HG03457 (cell line): Measurements from ENCODE around the gene KRTAP10-3.
"Not testable (repeated sequence)": the region's sequence is repeated elsewhere in the genome, so short reads cannot be mapped to it uniquely, and the experiment has no call there.

Experiments used
- ATAC-seq: cut with Tn5 transposase; IDR thresholded peaks from one replicate; pipeline ENCODE4 v1.9.1; 2021; ENCODE audit warnings: moderate number of reproducible peaks; ENCODE audit not compliant: unreplicated experiment

KRTAP10-3 gene

DNA sequence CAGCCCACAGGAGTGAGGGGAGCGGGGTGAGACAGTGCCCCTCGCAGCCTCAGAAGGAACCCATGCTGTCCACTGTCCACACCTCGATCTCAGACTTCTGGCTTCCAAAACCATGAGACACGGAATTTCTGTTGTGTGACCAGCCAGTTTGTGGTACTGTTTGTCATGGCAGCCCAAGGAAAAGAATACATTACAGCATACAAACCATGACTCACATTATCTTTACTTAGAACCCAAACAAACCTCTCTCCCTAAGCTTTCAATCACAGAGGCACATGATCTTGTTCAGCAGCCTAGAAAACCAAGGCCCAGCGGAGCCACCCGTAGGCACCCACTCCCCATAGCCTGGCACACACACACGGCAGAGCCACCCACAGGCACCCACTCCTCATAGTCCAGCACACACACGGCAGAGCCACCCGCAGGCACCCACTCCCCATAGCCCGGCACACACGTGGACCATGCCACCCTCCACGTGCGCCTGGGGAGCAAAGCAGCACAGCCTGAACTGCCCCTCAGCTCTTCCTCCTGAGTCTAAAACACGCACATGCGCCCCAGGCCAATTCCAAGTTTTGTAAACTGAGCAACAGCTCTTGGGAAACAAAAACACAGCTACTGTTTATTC lies 14.5 kb upstream of the KRTAP10-3 start:
- no peak for ATAC-seq

DNA sequence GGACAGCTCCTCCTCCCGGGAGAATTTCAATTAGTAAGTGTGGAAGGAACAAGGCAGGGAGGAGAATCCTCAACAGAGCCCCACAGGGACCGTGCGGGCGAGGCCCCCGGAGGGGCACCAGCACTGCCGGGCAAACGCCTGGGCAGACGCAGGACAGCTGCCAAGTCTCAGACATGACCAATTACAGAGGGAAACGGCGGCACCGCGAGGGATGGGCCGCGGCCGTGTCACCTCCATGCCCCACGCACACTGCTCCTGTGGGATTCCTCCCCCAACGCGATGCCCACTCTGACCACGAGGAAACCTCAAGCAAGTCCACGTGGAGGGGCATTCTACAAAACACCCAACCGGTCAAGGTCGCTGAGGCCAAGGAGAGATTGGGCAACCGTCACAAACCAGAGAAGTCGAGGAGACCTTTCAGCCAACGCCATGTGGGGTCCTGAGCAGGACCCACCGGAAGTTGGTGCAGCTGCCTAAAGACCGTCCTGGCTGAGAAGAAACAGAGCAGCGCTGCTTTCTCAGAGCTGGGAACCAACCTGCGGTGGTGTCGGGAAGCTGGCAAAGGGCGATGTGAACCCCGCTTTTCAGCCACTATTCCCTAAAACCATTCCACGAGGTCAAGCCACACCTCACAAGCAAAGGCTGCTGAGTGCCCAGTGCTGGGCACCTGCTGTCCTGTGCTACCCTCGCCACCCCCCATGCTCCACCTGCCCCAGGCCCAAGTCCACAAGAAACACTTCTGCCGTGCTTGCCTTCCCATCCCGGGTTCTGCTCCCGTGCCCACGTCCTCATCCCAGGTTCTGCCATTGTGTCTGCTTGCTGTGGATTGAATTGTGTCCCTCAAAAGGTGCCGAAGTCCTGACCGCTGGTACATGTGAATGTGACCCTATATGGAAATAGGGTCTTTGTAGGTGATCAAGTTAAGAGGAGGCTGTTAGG lies 13.5 kb upstream of the KRTAP10-3 start:
- ATAC-seq, result no peak

DNA sequence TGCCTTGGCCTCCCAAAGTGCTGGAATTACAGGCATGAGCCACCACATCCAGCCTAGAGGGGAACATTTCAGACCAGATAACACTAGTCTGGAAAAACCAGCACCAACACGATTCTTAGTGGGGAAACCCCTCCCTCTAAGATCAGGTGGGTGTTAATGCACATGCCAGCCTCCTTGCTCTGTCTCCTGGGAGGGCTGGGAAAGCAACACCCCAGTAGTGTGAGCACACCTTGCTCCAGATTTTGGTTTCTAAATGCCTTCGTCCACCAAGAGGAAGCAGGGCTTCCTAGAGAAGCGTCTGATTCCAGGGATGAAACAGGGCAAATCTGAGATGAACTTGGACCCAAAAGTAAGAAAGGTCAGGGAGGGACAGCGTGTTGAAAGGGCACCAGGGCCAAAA lies 12.7 kb upstream of the KRTAP10-3 start:
- no peak for ATAC-seq

DNA sequence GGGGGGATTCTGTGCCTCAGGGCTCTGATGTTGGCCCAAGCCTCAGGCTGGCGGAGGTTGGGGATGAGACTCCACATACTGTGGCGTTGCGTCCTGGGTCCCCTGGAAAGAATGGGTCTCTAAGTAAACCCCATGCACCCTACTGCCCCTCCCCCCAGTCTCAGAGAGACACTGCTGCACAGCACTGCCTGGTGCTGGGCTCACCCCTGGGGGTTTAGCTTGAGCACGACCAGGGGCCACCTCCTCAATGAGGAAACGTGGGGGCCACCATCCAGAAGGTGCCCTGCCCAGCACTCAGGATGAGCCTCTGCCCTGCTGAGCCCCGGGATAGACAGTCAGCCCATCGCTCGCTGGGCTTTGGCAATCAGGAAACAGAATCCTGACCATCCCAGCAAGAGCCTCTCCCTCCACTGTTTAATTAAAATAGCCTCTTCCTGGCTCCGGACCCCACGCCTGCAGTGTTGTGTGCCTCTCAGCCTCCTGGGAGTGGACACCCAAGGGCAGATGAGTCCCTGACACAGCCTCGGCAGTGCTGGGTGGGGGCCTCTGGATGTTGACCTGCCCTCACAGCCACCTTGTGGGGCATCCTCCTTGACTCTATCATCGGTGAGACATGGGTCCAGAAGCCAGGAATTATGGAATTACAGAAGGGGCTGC lies 11.4 kb upstream of the KRTAP10-3 start:
- ATAC-seq, result no peak

DNA sequence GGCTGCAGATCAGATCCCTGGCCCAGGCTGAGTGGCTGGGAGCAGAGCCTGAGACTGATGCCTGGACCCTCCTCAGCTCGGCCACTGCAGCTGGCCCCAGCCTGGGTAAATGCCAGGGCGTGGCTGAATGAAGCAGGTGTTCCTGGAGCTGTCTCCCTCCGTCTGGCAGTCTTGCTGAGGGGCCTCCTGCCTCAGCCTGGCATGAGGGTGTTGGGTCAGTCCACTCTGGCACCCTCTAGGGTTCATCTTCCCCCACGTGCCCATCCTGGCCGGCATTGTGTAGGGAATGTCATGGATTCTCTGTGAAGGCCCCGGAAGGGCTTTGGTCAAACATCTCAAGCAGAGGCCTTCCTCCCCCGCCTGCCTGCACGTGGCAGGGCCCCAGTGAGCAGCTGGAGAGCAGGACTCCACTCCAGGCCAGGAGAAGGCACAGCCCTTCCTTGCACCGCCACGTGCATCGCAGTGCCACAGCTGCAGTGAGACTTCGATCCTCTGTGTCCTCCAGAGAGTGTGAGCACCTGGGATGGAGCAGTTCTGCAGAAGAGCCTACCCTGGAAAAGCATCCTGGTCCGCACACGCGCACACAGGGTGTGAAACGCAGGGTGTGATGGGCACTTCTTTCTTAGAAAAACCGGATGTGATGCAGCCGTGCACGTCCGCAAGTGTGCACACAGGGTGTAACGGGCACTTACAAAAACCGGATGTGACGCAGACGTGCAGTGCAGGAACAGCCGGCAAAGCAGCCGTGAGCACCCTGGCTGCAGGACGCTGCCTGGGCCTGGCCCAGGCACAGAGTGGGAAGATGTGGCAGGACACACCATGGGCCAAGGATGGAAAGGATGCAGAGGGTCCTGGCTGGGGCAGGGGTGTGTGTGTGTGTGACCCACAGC lies 10.3 kb upstream of the KRTAP10-3 start:
- ATAC-seq, result no peak

DNA sequence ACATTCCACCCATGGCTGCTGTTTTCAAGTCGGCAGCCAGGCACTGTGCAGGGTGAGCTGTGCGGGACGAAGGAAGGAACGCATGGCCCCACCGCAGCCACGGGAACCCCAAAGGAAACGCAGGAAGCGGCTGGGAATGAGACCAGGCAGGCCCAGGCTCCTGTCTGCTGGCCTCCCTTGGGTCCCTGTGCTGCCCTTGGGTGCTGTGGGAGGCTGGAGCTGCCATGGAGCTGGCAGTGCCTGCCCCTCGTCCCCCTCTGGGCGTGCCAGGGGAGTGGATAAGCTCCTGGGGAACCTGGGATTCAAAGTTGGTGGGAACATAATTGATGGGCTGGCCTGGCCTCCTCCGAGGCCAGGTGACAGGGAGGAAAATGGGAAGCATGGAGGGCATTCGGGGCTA lies 9.7 kb upstream of the KRTAP10-3 start:
- ATAC-seq, result no peak

DNA sequence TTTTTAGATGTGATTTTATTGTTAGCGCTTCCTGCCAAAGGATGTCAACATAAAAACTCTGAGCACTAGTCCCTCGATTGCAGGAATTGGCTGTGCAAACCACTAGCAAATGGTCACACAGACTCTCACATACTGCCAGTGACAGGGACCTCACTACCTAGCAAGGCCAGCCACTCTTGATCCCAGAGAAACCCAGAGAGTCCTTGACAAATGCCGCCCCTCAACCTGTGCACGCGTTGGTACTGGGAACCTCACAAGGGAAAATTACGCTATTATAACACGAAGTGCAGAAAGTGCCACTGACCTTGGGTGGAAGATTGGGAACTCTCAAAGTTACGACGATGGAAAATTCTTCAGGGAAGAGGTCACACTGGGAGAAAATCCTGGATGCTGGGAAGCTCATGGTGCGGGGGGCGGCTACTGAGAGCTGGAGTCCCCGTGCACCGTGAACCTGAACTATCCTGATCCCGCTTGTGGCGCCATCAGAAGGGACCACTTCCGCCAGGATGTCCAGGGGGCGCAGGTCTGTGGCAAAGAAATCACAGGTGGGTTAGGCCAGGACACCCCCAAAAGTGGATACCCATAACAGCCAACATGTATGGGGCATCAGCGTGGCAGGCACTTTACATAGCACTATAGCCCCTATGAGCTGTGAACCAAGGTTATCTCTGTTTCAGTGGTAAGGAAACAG lies 9.0 kb upstream of the KRTAP10-3 start:
- no peak for ATAC-seq

DNA sequence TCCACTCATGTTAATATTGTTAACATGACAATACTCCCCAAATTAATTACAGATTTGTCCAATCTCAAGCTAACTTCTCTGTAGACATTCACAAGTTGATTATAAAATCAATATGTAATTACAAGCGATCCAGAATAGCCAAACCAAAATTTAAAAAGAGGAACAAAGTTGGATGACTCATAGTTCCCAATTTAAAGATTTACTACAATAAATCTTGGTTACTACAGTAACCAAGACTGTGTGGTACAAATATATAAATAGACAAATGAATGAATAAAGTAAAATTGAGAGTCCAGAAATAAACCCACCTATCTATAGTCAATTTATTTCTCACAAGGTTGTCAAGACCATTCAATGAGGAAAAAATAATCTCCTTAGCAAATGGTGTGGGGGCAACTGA lies 7.8 kb upstream of the KRTAP10-3 start:
- no peak for ATAC-seq

DNA sequence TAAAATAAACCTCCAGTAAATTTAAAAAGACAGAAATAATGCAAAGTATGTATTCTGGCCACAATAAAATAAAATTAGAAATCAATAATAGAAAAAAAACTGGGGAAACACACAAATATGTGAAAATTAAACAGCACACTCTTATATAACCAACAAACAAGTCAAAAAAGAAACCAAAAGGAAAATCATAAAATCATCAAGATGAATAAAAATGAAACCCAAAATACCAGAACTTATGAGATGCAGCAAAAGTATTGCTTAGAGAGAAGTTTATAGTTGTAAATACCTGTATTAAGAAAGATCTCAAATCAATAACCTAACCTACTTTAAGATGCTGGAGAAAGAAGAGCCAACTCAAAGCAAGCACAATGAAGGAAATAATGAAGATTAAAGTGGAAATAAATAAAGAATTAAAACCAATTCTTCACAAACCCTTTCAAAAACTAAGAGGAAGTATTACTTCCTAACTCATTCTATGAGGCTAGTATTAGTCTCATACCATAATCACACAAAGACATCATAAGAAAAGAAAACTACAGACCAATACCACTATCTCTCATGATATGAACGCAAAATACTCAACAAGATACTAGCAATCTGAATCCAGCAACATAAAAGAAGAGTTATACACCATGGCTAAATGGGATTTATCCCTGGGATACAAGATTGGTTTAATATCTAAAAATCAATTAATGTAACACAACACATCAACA lies 6.4 kb upstream of the KRTAP10-3 start:
- ATAC-seq, result no peak

DNA sequence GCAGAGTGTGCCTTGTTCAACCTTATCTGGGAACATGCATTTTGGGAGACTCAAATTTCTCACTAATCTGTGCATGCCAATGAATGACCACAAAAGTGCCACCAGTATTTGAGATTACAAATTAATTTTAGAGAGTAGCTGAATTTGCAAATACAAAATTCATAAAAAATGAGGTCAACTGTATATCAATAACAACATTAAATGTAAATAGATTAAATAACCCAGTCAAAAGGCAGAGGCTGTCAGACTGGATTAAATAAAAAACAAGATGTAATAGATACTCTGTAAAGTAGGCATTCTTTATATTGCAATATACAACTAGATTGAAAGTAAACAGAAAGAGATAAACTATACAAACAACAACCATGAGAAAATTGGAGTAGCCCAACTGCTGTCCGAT lies 5.5 kb upstream of the KRTAP10-3 start:
- no peak for ATAC-seq

DNA sequence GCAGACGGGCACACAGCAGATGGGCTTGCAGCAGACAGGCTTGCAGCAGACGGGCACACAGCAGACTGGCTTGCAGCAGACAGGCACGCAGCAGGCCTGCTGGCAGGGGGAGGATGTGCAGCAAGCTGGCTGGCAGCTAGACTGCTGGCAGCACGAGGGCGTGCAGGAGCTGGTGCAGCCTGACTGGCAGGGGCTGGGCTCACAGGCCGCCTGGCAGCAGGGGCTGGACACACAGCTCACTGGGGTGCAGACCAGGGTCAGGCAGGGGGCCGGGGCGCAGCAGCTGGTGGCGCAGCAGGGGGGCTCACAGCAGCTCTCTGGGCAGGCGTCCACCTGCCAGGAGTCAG lies 293 bp downstream of the KRTAP10-3 start:
- ATAC-seq, result not testable (repeated sequence)

DNA sequence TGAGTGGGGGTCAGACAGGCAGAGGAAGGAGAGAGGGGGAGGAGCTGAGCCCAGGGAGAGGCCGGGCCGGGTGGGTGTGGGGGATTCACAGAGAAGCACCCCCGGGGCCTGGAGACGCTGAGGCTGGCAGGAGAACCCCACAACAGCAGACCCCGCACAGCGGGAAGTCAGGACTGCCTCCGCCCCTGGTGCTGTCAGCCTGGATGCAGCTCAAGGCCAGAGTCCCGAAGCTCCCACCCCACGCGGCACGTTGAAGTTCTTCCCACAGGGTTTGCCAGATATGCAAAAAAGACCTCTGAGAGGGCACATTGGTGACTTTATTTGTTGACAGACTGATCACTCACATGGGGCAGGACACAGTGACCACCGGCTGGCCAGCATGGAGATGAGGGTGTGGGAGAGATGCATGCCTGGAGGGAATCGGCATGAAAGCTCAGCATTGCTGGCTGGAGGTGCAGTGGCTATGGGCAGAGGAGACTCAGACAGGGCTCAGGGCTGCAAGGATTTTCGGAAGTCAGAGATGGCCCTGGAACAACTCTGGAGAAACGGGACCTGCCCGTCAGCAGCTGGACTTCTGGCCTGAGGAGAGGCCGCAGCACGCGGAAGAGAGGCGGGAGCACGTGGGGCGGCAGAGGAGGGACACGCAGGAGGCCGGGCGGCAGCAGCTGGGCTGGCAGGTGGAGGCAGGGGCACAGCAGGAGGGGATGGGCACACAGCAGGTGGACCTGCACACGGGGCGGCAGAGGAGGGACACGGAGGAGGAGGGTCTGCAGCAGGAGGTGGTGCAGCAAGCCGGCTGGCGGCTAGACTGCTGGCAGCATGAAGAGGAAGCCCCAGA lies 885 bp downstream of the KRTAP10-3 start:
- ATAC-seq, result no peak

DNA sequence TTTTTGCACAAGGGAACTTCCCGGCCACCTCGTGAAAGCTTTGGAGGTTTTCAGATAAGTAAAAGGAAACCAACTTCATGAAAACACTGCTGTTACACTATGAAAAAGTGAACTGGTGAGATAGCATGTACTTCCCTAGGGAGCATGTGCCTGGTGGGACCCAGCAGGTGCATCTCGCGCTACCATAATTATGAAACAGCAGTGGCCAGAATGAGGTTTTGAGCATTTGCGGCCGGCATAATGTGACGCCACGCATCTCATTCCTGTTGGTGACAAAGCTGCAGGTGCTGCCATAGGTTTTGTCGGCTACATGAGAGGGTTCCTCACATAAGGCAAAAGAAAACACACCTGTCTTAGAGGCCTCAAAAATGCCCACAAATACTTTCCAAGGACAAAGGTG lies 1.7 kb downstream of the KRTAP10-3 start:
- ATAC-seq, result no peak

DNA sequence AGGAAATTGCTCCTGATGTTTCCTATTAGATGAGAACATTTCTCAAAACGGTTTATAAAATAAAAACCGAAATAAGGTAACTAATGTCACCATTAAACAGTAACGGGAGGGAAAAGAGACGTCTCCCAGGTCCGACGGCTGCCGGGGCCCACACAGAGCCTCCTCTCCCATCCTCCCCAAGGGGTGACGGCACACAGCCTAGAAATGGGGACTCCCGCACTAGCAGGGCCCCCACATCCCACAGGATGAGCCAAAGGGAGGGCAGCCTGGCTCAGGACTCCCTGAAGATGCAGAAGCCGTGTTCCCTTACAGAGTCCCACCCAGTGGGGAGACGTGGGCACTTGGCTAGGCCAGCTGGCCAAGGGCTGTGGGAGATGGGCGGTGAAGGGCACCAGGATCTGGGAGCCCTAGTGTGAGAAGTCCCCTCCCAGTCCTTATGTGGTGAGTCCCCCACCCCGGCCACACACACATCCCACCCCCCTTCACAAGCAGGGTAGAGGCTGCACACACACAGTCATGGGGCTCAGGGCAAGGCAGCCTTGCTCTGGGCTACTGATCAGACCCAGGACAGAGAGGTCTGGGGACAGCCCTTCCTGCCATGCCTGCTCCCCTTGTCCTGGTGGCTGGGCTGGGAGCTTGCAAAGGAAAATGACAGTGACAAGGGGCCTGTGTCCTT lies 3.3 kb downstream of the KRTAP10-3 start:
- ATAC-seq, result no peak

DNA sequence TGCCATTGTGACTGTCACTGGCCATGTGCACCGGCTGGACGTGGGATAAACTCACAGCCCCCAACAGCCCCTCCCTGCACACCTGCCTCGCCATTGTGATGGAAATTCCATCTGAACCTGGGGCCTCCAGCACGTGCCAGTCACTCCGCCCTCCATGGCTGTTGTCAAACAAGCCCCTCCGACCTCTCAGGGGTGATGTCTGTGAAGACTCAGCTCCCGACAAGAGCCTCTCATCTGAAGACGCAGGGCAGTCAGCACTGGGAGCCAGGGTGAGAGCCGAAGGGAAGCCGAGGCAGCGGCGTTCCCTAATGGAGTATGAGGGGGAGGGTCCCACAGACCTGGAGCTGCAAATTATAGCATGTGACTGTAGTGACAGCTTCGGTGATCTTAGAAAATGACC lies 5.9 kb downstream of the KRTAP10-3 start:
- no peak for ATAC-seq

DNA sequence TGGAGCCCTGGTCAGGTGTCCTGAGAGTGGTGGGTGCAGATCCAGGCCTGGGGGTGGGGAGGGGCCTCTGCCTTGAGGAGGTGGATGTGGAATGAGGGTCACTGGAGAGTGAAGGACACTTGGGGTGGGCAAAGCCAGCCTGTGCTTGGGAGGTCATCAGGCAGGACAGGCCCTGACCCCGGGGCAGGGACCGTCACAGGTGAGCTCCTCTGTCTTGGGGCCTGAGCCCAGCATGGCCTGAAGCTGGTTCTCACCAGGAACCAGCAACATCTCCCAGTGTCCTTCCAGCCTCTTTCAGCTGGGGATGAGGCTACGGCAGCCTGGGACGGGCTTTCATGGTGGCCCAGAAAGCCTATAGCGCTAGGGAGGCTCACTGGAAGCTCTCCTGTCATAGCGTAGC lies 6.5 kb downstream of the KRTAP10-3 start:
- ATAC-seq, result no peak

DNA sequence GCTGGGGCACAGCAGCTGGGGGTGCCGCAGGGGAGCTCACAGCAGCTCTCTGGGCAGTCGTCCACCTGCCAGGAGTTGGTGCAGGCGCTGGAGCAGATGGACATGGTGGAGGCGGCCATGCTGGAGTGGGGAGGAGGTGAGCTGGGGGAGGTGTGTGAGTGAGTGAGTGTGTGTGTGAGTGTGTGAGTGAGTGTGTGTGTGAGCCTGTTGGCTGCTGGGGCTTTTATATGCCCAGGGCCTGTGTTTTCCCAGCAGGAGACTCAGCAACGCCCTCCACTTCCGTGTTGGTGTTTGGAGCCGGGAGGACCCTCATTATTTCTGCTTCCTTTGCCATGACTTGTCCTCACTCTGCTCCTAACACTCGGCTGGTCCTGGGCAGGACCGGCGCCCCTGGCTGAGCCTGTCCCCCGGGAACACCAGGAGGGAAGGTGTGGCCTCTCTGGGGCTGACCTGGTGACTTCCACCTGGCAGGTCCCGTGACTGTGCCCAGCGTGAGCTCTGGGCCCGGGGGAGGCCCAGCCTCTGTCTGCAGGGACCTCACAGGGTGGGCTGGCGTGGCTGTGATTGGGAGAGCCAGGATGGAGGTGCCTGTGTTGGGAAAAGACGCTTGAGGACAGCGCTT lies 7.1 kb downstream of the KRTAP10-3 start, which contains the start of gene KRTAP10-2:
Gene KRTAP10-2, minus strand, starts transcription at position 166 of the 622 bp plus-strand sequence. Its CDS starts 47 bp downstream, at position 119.
- ATAC-seq, result no peak

DNA sequence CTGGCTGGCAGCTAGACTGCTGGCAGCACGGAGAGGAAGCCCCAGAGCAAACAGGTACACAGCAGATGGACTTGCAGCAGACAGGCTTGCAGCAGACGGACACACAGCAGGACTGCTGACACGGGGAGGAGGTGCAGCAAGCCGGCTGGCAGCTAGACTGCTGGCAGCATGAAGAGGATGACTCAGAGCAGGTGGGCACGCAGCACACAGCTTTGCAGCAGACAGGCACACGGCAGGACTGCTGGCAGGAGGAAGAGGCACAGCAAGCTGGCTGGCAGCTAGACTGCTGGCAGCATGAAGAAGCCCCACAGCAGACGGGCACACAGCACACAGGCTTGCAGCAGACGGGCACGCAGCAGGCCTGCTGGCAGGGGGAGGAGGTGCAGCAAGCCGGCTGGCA lies 7.8 kb downstream of the KRTAP10-3 start:
- no peak for ATAC-seq
